GM13977 (cell line): Measurements from ENCODE around the gene ADCK2.
A peak's percentile ranks its signal among the peaks of the same experiment; 100 is the strongest.

Experiments used
- DNase-seq: peaks from one replicate; pipeline ENCODE4 v3.0.0; 2012; ENCODE audit warnings: low spot score
- CTCF ChIP-seq: IDR thresholded peaks from 2 replicates; pipeline ENCODE4 v1.5.1; 2012; ENCODE audit warnings: mild to moderate bottlenecking, control low read depth; ENCODE audit not compliant: insufficient read depth; ENCODE audit errors: extremely low read depth, missing control alignments
- in situ Hi-C: fragments of 300-500 bp; cut with MboI; formaldehyde crosslinking; loops from one replicate; pipeline ENCODE4 v1.12.0; 2022; ENCODE audit warnings: low sequenced_read_pairs, low pct_unique_long_range_greater_than_20kb, mixed read lengths, inconsistent platforms; ENCODE audit not compliant: unreplicated experiment

The ADCK2 gene

GRCh38 chr7:140719721-140720120 is 47.0 kb downstream of the ADCK2 start:
- DNase-seq = no peak
- in situ Hi-C loops = no loop called here
- TF ChIP-seq CTCF = no peak

GRCh38 chr7:140722254-140722653 is 49.5 kb downstream of the ADCK2 start:
- no peak for DNase-seq
- no peak for TF ChIP-seq CTCF
- in situ Hi-C loops = no loop called here

GRCh38 chr7:140723006-140723405 is 50.3 kb downstream of the ADCK2 start:
- in situ Hi-C loops = no loop called here
- TF ChIP-seq CTCF = no peak
- DNase-seq = no peak

GRCh38 chr7:140723574-140723973 is 50.8 kb downstream of the ADCK2 start:
- no peak for DNase-seq
- in situ Hi-C loops = no loop called here
- no peak for TF ChIP-seq CTCF

GRCh38 chr7:140724706-140725105 is 52.0 kb downstream of the ADCK2 start:
- in situ Hi-C loops = no loop called here
- no peak for TF ChIP-seq CTCF
- DNase-seq = no peak

- peak; percentile 17 for DNase-seq
- TF ChIP-seq CTCF = peak; percentile 38
- in situ Hi-C loops = no loop called here
These were observed 53.5 kb downstream of the ADCK2 start for GRCh38 chr7:140726281-140726680.

- no peak for TF ChIP-seq CTCF
- in situ Hi-C loops = no loop called here
- DNase-seq = no peak
These were observed 59.7 kb downstream of the ADCK2 start for GRCh38 chr7:140732416-140732815.
